Measurements from ENCODE around the gene SRGAP1.
"Not testable (repeated sequence)": the region's sequence is repeated elsewhere in the genome, so short reads cannot be mapped to it uniquely, and the experiment has no call there.

SRGAP1 gene

GRCh38 chr12:64009321-64010068 lies 165.0 kb downstream of the SRGAP1 start:
- Histone ChIP-seq H3K27ac (ENCODE audit: low read length) (no peak overlapping the region), H4K20me1 (ENCODE audit: insufficient read depth, low read length) (no peaks in the 10 kb centered on the region), H3K4me1 (ENCODE audit: insufficient read depth, low read length) (no peaks in the 10 kb centered on the region), H3K4me2 (ENCODE audit: insufficient read depth, low read length) (no peak overlapping the region), H2AFZ (ENCODE audit: low read depth, low read length) (no peak overlapping the region), H3K27me3 (ENCODE audit: insufficient read depth, low read length, poor library complexity) (peaks cover 5% of the 10 kb centered on the region), H3K9me3 (ENCODE audit: insufficient read depth, low read length, severe bottlenecking) (no peaks in the 10 kb centered on the region), H3K4me3 (ENCODE audit: low read depth in 1 of 2, low read length in 2 of 2) (no peak overlapping the region), H3K9ac (ENCODE audit: low read depth, low read length) (no peak overlapping the region), H3K79me2 (ENCODE audit: insufficient read depth, low read length) (no peaks in the 10 kb centered on the region), H3K36me3 (ENCODE audit: insufficient read depth, low read length) (no peaks in the 10 kb centered on the region)
- DNase-seq (no peak), ATAC-seq (ENCODE audit: insufficient read depth, low read depth) (no peak)
- TF ChIP-seq CTCF (IDR thresholded peaks at IDR 0.05; ENCODE audit: borderline replicate concordance, extremely low read depth, low read length, poor library complexity, severe bottlenecking) (no peak), EZH2 (IDR thresholded peaks at IDR 0.05; ENCODE audit: borderline replicate concordance, low read depth, low read length, severe bottlenecking) (no peak)

- ATAC-seq (ENCODE audit: insufficient read depth, low read depth) (no peak), DNase-seq (no peak)
- H3K79me2 ChIP-seq (ENCODE audit: insufficient read depth, low read length), result no peaks in the 10 kb centered on the region
- H3K4me3 ChIP-seq (ENCODE audit: low read depth in 1 of 2, low read length in 2 of 2), result no peak overlapping the region
- no peak overlapping the region for H3K4me2 ChIP-seq (ENCODE audit: insufficient read depth, low read length)
- H3K27me3 ChIP-seq (ENCODE audit: insufficient read depth, low read length, poor library complexity), result peaks cover 5% of the 10 kb centered on the region
- no peak for TF ChIP-seq CTCF (IDR thresholded peaks at IDR 0.05; ENCODE audit: borderline replicate concordance, extremely low read depth, low read length, poor library complexity, severe bottlenecking)
- H3K9ac ChIP-seq (ENCODE audit: low read depth, low read length), result no peak overlapping the region
- H3K4me1 ChIP-seq (ENCODE audit: insufficient read depth, low read length), result no peaks in the 10 kb centered on the region
- no peaks in the 10 kb centered on the region for H4K20me1 ChIP-seq (ENCODE audit: insufficient read depth, low read length)
- no peaks in the 10 kb centered on the region for H3K9me3 ChIP-seq (ENCODE audit: insufficient read depth, low read length, severe bottlenecking)
- no peak overlapping the region for H3K27ac ChIP-seq (ENCODE audit: low read length)
- H2AFZ ChIP-seq (ENCODE audit: low read depth, low read length), result no peak overlapping the region
- H3K36me3 ChIP-seq (ENCODE audit: insufficient read depth, low read length), result no peaks in the 10 kb centered on the region
Measured at GRCh38 chr12:64010069-64010686, 165.7 kb downstream of the SRGAP1 start.

GRCh38 chr12:64016521-64016920 lies 172.0 kb downstream of the SRGAP1 start:
- TF ChIP-seq CTCF (IDR thresholded peaks at IDR 0.05; ENCODE audit: borderline replicate concordance, extremely low read depth, low read length, poor library complexity, severe bottlenecking), result no peak
- no peak for TF ChIP-seq EZH2 (IDR thresholded peaks at IDR 0.05; ENCODE audit: borderline replicate concordance, low read depth, low read length, severe bottlenecking)
- Histone ChIP-seq H3K9ac (ENCODE audit: low read depth, low read length) (no peak overlapping the region), H4K20me1 (ENCODE audit: insufficient read depth, low read length) (no peaks in the 10 kb centered on the region), H3K36me3 (ENCODE audit: insufficient read depth, low read length) (no peaks in the 10 kb centered on the region), H3K9me3 (ENCODE audit: insufficient read depth, low read length, severe bottlenecking) (no peaks in the 10 kb centered on the region), H3K4me3 (ENCODE audit: low read depth in 1 of 2, low read length in 2 of 2) (no peak overlapping the region), H3K27ac (ENCODE audit: low read length) (no peak overlapping the region), H3K27me3 (ENCODE audit: insufficient read depth, low read length, poor library complexity) (no peaks in the 10 kb centered on the region), H2AFZ (ENCODE audit: low read depth, low read length) (no peak overlapping the region), H3K4me2 (ENCODE audit: insufficient read depth, low read length) (no peak overlapping the region), H3K79me2 (ENCODE audit: insufficient read depth, low read length) (no peaks in the 10 kb centered on the region), H3K4me1 (ENCODE audit: insufficient read depth, low read length) (no peaks in the 10 kb centered on the region)
- ATAC-seq (ENCODE audit: insufficient read depth, low read depth) (no peak), DNase-seq (no peak)

GRCh38 chr12:64018116-64018515 lies 173.6 kb downstream of the SRGAP1 start:
- not testable (repeated sequence) for H3K4me1 ChIP-seq (ENCODE audit: insufficient read depth, low read length); H3K4me2 ChIP-seq (ENCODE audit: insufficient read depth, low read length); H3K27me3 ChIP-seq (ENCODE audit: insufficient read depth, low read length, poor library complexity); H3K36me3 ChIP-seq (ENCODE audit: insufficient read depth, low read length); DNase-seq; H2AFZ ChIP-seq (ENCODE audit: low read depth, low read length); H4K20me1 ChIP-seq (ENCODE audit: insufficient read depth, low read length); H3K9me3 ChIP-seq (ENCODE audit: insufficient read depth, low read length, severe bottlenecking); ATAC-seq (ENCODE audit: insufficient read depth, low read depth); H3K27ac ChIP-seq (ENCODE audit: low read length); H3K79me2 ChIP-seq (ENCODE audit: insufficient read depth, low read length); H3K4me3 ChIP-seq (ENCODE audit: low read depth in 1 of 2, low read length in 2 of 2); H3K9ac ChIP-seq (ENCODE audit: low read depth, low read length)

All from DND-41 (cell line).